IMR-90 (cell line): ENCODE measurements around the gene KPNA3.

Experiments used
- BHLHE40 ChIP-seq: fragments of 150-350 bp; IDR thresholded peaks from 2 replicates; pipeline ENCODE4 v1.6.1; 2016; ENCODE audit warnings: mild to moderate bottlenecking, low read depth, low read length
- CHD1 ChIP-seq: IDR thresholded peaks from 2 replicates; pipeline ENCODE4 v1.6.1; 2012; ENCODE audit warnings: low read depth, low read length, improper control_type of control experiment
- CTCF ChIP-seq: conservative IDR thresholded peaks from 2 replicates; pipeline ENCODE4 v1.5.1; 2012; ENCODE audit warnings: mild to moderate bottlenecking, low read depth, low read length, improper control_type of control experiment
- FOS ChIP-seq: fragments of 150-350 bp; IDR thresholded peaks from 2 replicates; pipeline ENCODE4 v1.6.1; 2016; ENCODE audit warnings: low read depth, low read length
- MAZ ChIP-seq: IDR thresholded peaks from 2 replicates; pipeline ENCODE4 v1.6.1; 2012; ENCODE audit warnings: low read depth, mild to moderate bottlenecking, low read length, improper control_type of control experiment, moderate library complexity, borderline replicate concordance
- MXI1 ChIP-seq: IDR thresholded peaks from 2 replicates; pipeline ENCODE4 v1.6.1; 2012; ENCODE audit warnings: low read depth, mild to moderate bottlenecking, low read length, moderate library complexity, borderline replicate concordance
- POLR2A ChIP-seq: IDR thresholded peaks from 2 replicates; pipeline ENCODE4 v1.6.1; 2012; ENCODE audit warnings: mild to moderate bottlenecking, low read depth, low read length
- RAD21 ChIP-seq: IDR thresholded peaks from 2 replicates; pipeline ENCODE4 v1.6.1; 2012; ENCODE audit warnings: low read length, improper control_type of control experiment
- RCOR1 ChIP-seq: IDR thresholded peaks from 2 replicates; pipeline ENCODE4 v1.6.1; 2012; ENCODE audit warnings: mild to moderate bottlenecking, low read length, improper control_type of control experiment; ENCODE audit not compliant: insufficient replicate concordance
- RFX5 ChIP-seq: IDR thresholded peaks from 2 replicates; pipeline ENCODE4 v1.8.0; 2012; ENCODE audit warnings: low read depth, mild to moderate bottlenecking, low read length, moderate library complexity
- SMC3 ChIP-seq: fragments of 150-350 bp; IDR thresholded peaks from 2 replicates; pipeline ENCODE4 v1.6.1; 2016; ENCODE audit warnings: low read depth, mild to moderate bottlenecking, antibody characterized with exemption, low read length, moderate library complexity
- TF ChIP-seq, protein P1 (sequence below): fragments of 150-350 bp; IDR thresholded peaks from 2 replicates; pipeline ENCODE4 v1.6.1; 2017; ENCODE audit warnings: mild to moderate bottlenecking, antibody characterized with exemption, low read length, low read depth
- TF ChIP-seq, protein P2 (sequence below): fragments of 150-350 bp; IDR thresholded peaks from 2 replicates; pipeline ENCODE4 v1.6.1; 2016; ENCODE audit warnings: low read depth, mild to moderate bottlenecking, low read length, moderate library complexity, borderline replicate concordance

DNA sequence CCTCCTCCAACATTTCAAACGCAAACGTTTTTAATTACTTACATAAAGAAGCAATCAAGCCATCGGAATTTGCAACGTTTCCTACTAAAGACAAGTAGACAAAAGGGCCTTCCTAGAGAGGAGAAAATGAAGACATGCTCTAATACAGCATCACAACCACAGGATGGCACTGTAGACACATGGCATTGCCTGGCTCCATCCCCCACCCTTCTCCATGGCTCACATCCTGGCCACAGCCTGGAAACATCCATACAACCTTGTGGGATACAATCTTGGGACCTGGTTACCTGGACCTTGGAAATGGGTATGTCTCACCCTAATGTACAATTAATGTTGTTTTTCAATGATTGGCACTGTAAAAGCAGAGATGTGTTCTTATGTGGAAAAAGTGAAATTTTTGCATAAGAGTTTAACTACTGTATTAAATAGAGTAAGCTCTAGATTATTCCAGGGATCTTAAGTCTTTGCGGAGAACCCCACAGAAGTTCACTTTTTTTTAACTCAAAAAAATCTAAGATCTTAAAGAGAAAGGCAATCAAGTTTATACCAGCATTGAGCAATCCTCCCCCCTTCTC lies 122.7 kb downstream of the KPNA3 start:
- TF ChIP-seq MXI1 (no peak), POLR2A (peak; percentile 61; the same call in 1 of the 2 replicates), CTCF (peak; percentile 94), FOS (no peak), RFX5 (no peak), RAD21 (peak; percentile 98), CHD1 (no peak), BHLHE40 (no peak), RCOR1 (no peak), MAZ (peak; percentile 54; the same call in 1 of the 2 replicates), SMC3 (peak; percentile 93)
- TF ChIP-seq, protein P1, sequence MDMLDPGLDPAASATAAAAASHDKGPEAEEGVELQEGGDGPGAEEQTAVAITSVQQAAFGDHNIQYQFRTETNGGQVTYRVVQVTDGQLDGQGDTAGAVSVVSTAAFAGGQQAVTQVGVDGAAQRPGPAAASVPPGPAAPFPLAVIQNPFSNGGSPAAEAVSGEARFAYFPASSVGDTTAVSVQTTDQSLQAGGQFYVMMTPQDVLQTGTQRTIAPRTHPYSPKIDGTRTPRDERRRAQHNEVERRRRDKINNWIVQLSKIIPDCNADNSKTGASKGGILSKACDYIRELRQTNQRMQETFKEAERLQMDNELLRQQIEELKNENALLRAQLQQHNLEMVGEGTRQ, result no peak
- TF ChIP-seq, protein P2, sequence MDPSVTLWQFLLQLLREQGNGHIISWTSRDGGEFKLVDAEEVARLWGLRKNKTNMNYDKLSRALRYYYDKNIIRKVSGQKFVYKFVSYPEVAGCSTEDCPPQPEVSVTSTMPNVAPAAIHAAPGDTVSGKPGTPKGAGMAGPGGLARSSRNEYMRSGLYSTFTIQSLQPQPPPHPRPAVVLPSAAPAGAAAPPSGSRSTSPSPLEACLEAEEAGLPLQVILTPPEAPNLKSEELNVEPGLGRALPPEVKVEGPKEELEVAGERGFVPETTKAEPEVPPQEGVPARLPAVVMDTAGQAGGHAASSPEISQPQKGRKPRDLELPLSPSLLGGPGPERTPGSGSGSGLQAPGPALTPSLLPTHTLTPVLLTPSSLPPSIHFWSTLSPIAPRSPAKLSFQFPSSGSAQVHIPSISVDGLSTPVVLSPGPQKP, result no peak
